Activated CD8-positive, alpha-beta memory T cell treated with anti-CD3 and anti-CD28 coated beads, Interleukin-2, amount 50 U/mL, for 1 hour (primary cell): Measurements from ENCODE around the gene EIF3B.
"Not testable (repeated sequence)": the region's sequence is repeated elsewhere in the genome, so short reads cannot be mapped to it uniquely, and the experiment has no call there.

Experiments used
- DNase-seq: peaks from one replicate; pipeline ENCODE4 v3.0.0-alpha.2; 2020; ENCODE audit errors: extremely low read depth

The EIF3B gene

DNA sequence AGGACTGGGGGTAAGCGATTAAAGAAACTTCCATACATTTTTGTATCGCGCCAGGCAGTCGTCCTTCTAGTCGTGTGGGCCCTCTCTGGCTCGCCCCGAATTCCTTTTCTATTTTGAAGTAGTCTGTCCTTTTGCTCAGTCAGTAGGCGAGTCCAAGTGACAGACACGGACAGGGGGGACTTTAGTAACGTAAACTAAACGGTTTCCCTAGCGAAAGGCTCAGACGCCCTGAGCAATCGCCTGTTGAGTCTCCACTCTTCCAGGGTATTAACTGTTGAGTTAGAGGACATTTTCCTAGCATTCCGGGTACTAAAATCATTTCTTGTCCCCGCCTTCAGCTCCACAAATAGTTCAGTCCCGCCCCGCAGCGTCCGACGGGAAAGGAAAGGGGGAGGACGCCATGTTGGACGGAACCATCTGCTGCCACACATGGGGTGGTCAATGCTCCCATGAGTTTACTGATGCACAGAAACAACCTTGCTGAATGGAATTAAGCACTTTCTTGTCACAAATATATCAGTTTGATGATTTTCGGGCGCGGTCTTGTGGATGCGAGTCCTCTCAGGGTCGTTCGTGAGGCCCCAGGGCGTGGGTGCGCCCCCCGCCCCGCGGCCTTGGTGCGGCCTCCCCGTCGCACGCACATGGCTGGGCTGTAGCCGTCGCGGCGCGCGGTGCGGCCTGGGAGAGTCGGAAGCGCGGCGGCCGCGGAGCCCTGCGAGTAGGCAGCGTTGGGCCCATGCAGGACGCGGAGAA, at the start of gene EIF3B:
Gene EIF3B, plus strand, starts transcription at position 642 of the 753 bp plus-strand sequence. Its CDS starts 95 bp downstream, at position 737.
- peak; percentile 90 for DNase-seq

DNA sequence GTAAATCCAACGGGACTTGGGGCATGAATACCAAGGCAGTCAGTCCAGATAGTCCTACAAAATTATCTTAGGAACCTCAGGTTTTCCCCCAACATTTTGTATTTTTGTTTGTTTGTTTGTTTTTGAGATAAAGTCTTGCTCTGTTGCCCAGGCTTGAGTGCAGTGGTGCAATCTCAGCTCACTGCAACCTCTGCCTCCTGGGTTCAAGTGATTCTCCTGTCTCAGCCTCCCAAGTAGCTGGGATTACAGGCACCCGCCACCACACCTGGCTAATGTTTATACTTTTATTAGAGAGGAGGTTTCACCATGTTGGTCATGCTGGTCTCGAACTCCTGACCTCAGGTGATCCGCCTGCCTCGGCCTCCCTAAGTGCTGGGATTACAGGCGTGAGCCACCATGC, 49.4 kb upstream of the EIF3B start:
- not testable (repeated sequence) for DNase-seq

DNA sequence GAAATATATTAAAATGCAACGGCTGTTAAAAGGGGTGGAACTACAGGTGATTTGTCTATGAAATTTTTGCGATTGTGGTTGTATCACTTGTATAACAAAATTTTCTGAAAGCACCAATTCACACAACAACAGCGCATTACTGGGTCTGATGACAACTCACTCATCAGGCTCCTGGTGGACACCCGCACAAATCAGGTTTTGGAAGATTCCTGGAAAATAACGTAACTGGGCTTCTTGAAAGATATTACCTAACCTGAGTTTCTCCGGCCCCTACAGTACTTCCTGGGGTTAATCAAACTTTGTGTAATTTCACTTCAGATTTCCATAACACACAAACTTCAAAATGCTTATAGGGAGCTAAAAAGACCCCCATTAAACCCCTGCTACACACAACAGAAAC, 47.9 kb upstream of the EIF3B start:
- DNase-seq: no peak

DNA sequence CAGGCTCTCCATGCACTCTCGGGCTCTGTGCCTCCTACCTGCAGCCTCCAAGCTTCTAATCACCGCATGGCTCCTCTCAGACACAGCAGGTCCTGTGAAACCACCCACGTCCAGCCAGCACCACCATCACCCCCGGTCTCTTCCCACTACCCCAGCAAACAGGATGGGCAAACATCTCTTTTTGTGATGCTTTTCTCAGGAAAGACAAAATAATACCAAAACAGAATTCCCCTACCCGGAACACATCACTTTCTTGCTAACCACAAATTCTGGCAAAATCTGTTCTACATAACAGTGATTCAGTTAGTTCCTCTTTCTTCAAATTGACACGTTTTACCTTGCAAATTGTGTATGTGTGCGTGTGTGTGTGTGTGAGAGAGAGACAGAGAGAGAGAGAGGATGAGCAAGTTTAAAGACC, 46.9 kb upstream of the EIF3B start:
- DNase-seq: no peak

DNA sequence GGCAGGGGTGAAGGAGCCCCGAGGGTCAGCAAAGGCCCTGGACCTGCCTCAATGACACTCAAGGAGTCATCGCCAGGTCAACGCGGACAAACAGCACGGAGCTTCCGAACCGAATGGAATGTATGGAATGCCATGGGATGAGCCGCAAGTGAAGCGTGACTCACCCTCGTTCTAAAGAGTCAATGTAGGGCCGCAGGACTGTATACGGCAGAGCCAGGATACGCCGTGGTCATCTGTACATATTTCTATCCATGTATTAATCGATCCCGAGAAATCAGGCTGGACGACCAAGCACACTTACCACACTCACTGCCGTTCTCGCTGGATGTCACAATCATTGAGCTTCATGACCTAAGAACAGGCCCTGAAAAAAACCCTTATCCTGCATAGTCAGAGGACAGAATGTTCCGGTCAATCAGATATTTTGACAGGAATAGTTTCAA, 44.7 kb upstream of the EIF3B start:
- no peak for DNase-seq

DNA sequence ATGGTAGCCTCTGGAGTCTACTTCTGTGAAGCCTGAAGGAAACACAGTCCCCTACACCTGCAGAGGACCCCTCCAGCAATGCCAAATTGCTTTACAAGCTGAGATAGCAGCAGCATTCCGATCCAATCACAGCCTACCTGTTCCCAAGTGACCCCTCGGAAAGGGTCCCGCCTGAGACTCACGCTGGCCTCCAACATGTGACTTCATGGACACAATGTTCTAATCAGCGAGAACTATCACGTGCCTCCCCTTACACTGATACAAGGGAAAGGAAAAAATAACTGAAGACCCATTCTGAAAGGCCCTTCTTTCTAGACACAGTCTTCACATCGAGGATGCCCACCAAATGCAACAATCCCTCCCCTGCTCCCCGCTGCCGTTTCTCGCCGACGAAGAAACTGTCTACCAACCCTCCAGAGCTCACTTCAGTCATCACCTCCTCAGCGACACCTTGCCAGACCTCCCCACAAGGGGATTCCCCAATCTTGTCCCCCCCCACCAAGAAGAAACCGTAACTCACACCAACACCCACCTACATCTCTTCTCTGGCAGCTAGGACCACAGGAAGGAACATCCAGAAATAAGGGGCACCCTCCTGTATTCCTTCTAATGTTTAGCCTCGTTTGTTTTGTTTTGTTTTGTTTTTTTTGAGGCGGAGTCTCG, 42.2 kb upstream of the EIF3B start:
- DNase-seq: no peak

DNA sequence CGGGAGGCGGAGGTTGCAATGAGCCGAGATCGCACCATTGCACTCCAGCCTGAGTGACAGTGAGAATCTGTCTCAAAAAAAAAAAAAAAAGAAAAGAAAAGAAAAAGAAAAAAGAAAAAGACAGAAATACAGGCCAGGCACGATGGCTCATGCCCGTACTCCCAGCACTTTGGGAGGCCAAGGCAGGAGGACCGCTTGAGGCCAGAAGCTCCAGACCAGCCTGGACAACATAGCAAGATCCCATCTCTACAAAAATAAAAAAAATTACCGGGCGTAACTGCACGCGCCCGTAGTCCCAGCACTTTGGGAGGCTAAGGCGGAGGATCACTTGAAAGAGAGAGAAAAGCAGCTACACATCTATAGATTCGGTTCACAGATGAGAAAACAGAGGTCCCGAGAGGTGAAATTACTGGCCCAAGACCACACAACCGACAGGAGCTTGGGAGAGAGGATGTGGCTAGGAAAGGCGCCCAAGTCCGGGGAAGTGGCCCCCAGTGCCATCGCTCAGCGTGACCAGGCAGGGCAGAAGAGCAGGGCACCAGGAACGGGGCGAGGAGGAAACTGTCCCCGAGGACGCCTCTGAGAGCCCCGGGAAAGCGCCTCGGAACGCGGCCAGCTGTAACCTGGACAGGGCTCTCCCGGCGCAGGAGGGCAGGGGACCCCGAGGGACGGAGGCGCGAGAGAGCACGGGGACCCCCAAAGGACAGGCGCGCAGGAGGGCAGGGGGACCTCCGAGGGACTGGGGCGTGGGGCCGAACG, 41.0 kb upstream of the EIF3B start:
- no peak for DNase-seq

DNA sequence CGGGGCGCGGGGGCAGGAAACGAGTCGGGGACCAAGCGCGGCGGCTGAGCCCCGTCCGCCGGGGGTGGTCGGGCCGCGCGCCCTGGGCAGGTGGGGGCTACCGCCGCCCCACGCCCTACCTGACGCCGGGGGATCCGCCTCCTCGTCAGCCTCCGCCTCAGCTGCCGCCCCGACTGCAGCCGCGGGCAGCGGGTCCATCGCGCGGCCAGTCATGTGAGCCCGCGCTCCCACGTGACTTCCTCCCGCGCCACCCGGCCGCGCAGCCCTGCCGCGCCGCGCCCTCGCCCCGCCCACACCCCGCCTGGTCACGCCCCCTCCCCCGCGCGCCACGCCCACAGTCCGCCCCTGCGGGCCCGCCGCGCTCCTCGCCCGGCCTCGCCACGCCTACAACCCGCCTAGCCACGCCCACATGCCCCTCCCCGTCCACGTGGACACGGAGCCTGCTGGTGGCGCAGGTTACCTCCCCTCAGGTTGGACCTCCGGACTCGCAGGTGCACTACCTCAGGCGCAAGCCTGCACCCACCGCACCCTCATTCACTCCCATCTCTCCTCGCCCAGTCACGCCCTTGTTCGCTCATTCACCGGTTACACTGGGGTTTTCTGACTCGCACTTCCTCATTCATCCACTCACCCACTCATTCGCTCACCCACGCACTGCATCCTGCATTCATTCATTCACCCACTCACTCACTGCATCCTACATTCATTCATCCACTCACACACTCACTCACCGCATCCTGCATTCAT, 40.2 kb upstream of the EIF3B start, which contains the start of gene SNX8:
Gene SNX8, minus strand, starts transcription at position 233 of the 747 bp plus-strand sequence. Its CDS starts 20 bp downstream, at position 213.
- peak; percentile 82 for DNase-seq

DNA sequence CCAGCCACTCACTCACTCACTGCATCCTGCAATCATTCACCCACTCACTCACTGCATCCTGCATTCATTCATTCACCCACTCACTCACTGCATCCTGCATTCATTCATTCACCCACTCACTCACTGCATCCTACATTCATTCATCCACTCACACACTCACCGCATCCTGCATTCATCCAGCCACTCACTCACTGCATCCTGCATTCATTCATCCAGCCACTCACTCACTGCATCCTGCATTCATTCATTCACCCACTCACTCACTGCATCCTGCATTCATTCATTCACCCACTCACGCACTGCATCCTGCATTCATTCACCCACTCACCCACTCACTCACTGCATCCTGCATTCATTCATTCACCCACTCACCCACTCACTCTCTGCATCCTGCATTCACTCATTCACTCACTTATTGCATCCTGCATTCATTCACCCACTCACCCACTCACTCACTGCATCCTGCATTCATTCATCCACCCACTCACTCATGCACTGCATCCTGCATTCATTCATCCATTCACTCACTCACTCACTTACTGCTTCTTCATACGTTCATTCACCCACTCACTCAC, 39.6 kb upstream of the EIF3B start:
- DNase-seq: not testable (repeated sequence)

DNA sequence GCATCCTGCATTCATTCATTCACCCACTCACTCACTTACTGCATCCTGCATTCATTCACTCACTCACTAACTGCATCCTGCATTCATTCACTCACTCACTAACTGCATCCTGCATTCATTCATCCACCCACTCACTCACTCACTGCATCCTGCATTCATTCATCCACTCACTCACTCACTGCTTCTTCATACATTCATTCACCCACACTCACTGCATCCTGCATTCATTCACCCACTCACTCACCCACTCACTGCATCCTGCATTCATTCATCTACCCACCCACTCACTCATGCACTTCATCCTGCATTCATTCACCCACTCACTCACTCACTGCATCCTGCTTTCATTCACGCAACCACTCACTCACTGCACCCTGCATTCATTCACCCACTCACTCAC, 38.8 kb upstream of the EIF3B start:
- DNase-seq: no peak

DNA sequence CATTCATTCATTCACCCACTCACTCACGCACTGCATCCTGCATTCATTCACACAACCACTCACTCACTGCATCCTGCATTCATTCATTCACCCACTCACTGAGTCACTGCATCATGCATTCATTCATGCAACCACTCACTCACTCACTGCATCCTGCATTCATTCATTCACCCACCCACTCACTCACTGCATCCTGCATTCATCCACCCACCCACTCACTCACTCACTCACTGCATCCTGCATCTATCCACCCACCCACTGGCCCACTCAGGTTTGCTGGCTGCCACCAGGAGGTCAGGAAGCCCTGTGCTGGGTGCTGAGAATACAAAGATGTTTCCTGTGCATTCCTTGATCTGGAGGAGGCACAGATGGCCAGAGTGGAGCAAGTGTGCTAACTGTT, 38.0 kb upstream of the EIF3B start:
- no peak for DNase-seq

DNA sequence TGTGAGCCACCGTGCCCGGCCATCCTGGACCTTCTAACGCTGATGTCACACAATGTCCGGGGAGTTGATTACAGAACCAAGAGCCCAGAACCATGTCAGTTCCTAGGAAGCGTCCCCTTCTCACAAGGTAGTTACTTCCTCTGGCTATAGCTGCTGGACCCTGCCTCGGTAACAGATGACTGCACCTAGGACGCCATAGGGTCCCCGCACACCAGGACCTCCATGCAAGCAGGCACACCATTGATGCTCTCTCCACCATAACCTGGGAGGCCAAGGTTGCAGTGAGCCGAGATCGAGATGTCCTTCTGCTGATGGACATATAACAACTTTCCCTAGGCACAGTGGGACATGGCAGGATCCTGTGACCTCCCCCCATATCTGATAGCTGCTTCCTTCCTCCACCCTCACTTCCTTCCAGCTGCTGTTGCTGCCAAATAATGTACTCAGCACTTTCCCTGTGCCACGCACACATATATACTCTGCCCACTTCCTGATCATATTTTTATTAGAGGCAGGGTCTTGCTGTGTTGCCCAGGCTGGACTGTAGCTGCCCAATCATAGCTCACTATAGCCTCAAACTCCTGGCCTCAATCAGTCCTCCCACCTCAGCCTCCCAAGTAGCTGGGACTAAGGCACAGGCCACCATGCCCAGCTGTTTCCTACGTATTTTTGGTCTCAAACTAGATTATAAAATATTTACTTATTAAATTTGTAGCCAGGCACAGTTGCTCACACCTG, 36.9 kb upstream of the EIF3B start:
- no peak for DNase-seq

DNA sequence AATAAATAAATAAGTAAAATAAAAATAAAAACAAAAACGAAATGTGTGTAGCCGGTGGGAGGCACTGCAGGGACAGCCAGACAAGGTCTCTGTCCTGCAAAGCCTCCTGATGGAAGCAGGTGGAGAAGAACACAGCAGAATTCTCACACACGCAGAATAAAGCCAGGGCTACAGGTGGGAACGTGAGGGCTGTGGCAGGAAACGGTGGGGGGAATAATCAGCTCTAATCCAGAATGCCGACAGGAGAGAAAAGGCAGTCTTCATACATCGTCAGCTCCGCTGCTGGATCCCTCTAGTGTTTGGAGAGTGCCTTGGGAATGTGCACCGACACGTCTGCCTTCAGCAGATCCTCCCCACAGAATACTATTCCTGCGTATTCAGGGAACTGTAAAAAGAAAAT, 33.6 kb upstream of the EIF3B start:
- DNase-seq: no peak

DNA sequence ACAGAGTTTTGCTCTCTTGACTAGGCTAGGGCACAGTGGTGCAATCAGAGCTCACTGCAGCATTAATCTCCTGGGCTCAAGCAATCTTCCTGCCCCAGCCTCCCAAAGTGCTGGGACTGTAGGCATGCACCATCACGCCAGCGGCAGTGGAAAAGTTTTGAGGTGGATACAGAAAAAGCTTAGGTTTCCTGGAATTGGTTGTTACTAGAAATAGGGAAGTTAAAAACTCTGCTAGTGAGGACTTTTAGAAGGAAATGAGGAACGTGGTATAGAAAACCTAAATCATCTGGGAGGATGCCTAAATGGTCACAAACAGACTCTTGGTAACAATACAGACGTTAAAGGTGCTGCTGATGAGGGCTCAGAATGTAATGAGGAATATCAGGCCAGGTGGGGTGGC, 29.5 kb upstream of the EIF3B start:
- DNase-seq: no peak

DNA sequence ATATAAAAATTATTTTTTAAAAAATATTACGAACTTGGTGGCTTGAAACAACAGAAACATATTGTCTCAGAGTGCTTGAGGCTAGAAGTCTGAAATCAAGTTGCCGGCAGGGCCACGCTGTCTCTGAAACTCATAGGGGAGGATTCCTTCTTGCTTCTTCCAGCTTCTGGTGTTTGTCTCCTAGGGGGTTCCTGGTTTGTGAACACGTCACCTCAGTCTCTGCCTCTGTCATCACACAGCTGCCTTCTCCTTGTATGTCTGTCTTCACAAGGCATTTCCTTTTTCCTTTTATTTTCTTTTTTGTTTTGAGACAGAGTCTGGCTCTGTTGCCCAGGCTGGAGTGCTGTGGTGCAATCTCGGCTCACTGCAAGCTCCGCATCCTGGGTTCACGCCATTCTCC, 27.7 kb upstream of the EIF3B start:
- DNase-seq: no peak

DNA sequence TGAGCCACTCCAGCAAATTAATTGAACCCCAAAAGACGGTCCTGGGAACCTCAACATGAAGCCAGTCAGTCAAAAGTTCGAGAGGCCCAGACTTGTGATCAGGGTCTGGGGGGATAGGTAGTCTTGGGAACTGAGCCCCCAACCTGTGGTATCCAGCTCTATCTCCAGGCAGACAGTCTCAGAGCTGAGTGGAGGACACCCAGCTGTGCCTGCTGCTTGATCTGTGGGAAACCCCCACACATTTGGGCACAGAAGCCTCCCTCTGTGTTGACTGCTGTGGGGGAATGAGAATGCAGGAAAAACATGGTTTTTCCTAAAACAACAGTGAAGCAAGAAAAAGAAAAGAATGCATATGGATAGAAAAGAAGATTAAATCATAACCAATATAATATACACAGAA, 24.1 kb upstream of the EIF3B start:
- no peak for DNase-seq

DNA sequence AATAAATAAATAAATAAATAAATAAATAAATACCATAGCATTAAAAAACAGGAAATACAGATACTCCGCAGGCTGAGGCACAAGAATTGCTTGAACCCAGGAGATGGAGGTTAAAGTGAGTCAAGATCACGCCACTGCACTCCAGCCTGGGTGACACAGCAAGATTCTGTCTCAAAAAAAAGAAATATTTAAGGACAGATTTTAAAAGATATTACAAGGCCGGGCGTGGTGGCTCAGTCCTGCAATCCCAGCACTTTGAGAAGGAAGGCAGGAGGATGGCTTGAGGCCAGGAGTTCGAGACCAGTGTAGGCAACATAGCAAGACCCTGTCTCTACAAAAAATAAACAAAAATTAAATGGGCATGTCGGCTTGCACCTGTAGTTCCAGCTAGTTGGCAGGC, 22.9 kb upstream of the EIF3B start:
- no peak for DNase-seq

DNA sequence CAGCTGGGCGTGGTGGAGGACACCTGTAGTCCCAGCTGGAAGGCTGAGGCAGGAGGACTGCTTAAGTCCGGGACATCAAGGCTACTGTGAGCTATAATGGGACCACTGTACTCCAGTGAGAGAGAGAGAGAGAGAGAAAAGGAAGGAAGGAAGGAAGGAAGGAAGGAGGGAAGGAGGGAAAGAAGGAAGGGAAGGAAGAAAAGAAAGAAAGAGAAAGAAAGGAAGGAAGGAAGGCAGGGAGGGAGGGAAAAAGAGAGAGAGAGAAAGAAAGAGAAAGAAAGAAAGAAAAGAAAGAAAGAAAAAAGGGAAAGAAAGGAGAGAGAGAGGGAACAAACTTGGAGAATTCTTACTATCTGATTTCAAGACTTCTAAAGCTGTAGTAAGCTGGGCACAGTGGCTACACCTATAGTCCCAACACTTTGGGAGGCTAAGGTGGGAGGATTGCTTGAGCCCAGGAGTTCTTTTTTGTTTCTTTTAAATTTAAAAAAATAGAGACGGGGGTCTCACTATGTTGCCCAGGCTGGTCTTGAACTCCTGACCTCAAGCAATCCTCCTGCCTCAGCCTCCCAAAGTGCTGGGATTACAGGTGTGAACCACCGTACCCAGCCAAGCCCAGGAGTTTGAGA, 21.9 kb upstream of the EIF3B start:
- DNase-seq: not testable (repeated sequence)

DNA sequence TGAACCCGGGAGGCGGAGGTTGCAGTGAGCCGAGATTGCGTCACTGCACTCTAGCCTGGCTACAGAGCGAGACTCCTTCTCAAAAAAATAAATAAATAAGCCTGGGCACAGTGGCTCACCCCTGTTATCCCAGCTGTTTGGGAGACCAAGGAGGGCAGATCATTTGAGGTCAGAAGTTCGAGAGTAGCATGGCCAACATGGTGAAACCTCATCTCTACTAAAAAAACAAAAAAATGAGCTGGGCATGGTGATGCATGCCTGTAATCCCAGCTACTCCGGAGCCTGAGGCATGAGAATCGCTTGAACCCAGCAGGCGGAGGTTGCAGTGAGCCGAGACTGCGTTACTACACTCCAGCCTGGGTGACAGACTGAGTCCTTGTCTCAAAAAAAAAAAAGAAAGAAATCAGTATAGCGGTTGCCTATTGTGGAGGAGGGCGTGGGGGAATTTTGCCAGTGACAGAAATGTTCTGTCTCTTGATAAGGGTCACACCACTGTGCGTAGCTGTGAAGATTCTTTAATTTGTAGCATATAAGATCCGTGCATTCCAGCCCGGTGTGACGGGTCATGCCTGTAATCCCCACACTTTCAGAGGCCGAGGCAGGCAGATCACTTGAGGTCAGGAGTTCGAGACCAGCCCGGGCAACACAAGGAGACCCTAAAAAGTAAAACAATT, 17.9 kb upstream of the EIF3B start:
- DNase-seq: no peak
